ENCODE data around the gene ZEB2. TPM values are rescaled to one million over a fixed set of nuclear protein-coding genes. Genes with fewer than 3 reads are reported as not detected.

Gene ZEB2
- total RNA-seq, 2 donors from 2014 or later: 22.5 to 58.2 TPM

DNA sequence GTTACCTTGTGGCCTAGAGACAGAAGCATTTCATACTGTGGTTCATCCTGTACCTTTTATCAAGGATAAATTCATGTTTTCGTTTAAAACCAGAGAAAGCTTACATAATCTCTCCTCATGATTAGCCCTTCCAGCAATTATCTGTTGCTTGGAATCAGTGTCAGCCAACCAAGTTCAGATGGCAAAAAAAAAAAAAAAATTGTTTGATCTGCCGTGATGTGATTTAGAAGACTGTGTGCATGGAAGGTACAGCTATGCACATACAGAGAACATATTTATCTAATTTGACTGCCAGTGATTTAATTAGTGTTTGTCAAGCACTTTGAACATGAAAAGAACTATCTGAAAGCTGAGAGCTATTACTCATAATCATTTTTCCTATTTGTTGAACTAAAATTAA, 180.9 kb downstream of the ZEB2 start:
- Mint-ChIP-seq H3K36me3 (ENCODE audit: insufficient read depth in 2 of 2) (peaks cover 0 to 2% of the 10 kb centered on the region in 2 donors), H3K27ac (no peak overlapping the region), H3K4me3 (no peak overlapping the region), H3K4me1 (ENCODE audit: low read depth) (peaks cover 47% of the 10 kb centered on the region), H3K9me3 (peaks cover 0 to 2% of the 10 kb centered on the region in 2 donors), H3K27me3 (ENCODE audit: low read depth) (no peaks in the 10 kb centered on the region)
- DNase-seq (no peak), ATAC-seq (replicated peaks in 1 of 2) (no peak)

- no peak overlapping the region for H3K27ac Mint-ChIP-seq
- ATAC-seq (replicated peaks in 1 of 2): no peak
- peaks cover 46% of the 10 kb centered on the region for H3K4me1 Mint-ChIP-seq (ENCODE audit: low read depth)
- H3K27me3 Mint-ChIP-seq (ENCODE audit: low read depth): peaks cover 6% of the 10 kb centered on the region
- H3K4me3 Mint-ChIP-seq: no peak overlapping the region
- peaks cover 0 to 4% of the 10 kb centered on the region in 2 donors for H3K9me3 Mint-ChIP-seq
- no peak for DNase-seq
- H3K36me3 Mint-ChIP-seq (ENCODE audit: insufficient read depth in 2 of 2): peaks cover 2 to 5% of the 10 kb centered on the region in 2 donors
Measured at GRCh38 chr2:144334551-144334950, 185.4 kb downstream of the ZEB2 start.

All from activated T-cell treated with anti-CD3 and anti-CD28 coated beads, Interleukin-2, amount 50 U/mL, for 72 hours (primary cell).